ENCODE measurements around the gene UROC1.

Gene UROC1

DNA sequence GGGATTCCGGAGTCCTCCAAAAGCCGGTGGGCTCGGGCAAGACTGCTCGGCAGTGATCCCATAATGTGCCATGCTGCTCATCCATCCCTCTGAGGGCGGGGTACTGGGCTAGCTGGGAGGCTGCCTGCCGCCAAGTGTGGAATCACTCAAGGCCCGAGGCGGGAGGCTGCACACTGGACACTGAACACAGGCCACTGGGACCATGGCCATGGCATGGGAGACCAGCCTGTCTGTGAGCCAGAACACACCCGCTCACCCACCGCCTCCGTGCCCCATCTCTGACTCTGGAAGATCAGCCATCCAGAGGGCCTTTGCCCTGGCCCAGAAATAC, 39.8 kb upstream of the UROC1 start:
- no peak for DNase-seq
- Histone ChIP-seq H3K14ac (ENCODE audit: low read length) (no peak overlapping the region), H3K79me2 (ENCODE audit: control insufficient read depth, insufficient read depth, low read length, poor library complexity) (no peaks in the 10 kb centered on the region)

DNA sequence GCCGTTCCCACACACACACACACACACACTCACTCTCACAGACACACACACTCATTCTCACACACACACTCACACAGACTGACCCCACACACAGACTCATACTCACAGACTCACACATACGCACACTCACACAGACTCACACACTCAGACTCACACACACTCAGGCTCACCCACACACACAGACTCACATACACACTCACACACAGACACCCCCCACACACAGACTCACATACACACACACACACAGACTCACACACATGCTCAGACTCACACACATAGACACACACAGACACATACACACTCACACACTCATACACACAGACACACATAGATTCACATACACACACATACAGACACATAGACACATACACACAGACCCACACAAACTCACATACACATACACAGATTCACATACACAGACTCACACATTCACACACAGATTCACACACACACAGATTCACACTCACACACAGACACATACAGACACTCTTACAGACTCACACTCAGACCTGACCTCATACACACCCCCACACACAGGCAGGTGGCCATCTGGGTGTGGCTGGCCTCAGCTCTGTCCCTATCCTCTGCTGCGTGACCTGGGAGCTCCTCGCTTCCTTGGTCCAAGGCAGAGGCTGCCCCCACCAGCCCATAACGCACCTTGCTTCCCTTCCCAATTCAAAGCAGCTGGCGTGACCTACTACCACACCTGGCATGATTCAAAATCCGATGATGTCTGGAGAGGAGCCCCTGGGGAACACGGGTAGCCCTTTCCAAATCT, 39.3 kb upstream of the UROC1 start:
- Histone ChIP-seq H3K9me3 (ENCODE audit: insufficient read depth, low read depth, low read length) (no peaks in the 10 kb centered on the region), H3K4ac (ENCODE audit: low read depth, low read length) (no peak overlapping the region), H3K14ac (ENCODE audit: low read length) (no peak overlapping the region), H4K12ac (ENCODE audit: low read depth, low read length) (no peak overlapping the region), H2BK120ac (ENCODE audit: insufficient read depth, low read length, poor library complexity) (no peak overlapping the region), H3K79me2 (ENCODE audit: control insufficient read depth, insufficient read depth, low read length, poor library complexity) (no peaks in the 10 kb centered on the region), H3K79me1 (ENCODE audit: low read length) (no peaks in the 10 kb centered on the region), H3K23ac (ENCODE audit: low read length) (no peak overlapping the region), H3K9ac (ENCODE audit: low read length) (no peak overlapping the region), H3K18ac (ENCODE audit: low read length) (no peak overlapping the region), H3K36me3 (ENCODE audit: control insufficient read depth in 1 of 2, insufficient read depth in 2 of 2, low read length in 2 of 2) (no peaks in the 10 kb centered on the region), H4K8ac (ENCODE audit: low read depth, low read length) (no peak overlapping the region), H3K4me3 (ENCODE audit: low read depth, low read length) (no peak overlapping the region), H4K91ac (ENCODE audit: low read depth, low read length) (no peak overlapping the region), H3K27ac (ENCODE audit: low read depth, low read length) (no peak overlapping the region), H2AK5ac (ENCODE audit: low read length) (no peak overlapping the region), H2AFZ (ENCODE audit: insufficient read depth, low read length, poor library complexity) (no peak overlapping the region), H3K4me2 (ENCODE audit: low read length) (no peak overlapping the region), H3K27me3 (ENCODE audit: insufficient read depth, low read length) (no peaks in the 10 kb centered on the region), H2BK12ac (ENCODE audit: low read length) (no peak overlapping the region), H2BK5ac (ENCODE audit: low read depth, low read length, poor library complexity) (no peak overlapping the region), H3K4me1 (ENCODE audit: control insufficient read depth in 1 of 2, insufficient read depth in 2 of 2, low read length in 2 of 2) (no peaks in the 10 kb centered on the region)
- no peak for DNase-seq
- WGBS (ENCODE audit: extremely low coverage, insufficient coverage, insufficient read length), result no CpG with 5 or more reads among the region's 8 CpGs

More for the DNA sequence above, 39.8 kb upstream of the UROC1 start:
- Histone ChIP-seq H4K12ac (ENCODE audit: low read depth, low read length) (no peak overlapping the region), H3K4me2 (ENCODE audit: low read length) (no peak overlapping the region), H3K27ac (ENCODE audit: low read depth, low read length) (no peak overlapping the region), H2BK120ac (ENCODE audit: insufficient read depth, low read length, poor library complexity) (no peak overlapping the region), H2AK5ac (ENCODE audit: low read length) (no peak overlapping the region), H3K18ac (ENCODE audit: low read length) (no peak overlapping the region), H2BK12ac (ENCODE audit: low read length) (no peak overlapping the region), H3K9ac (ENCODE audit: low read length) (no peak overlapping the region), H3K79me1 (ENCODE audit: low read length) (no peaks in the 10 kb centered on the region), H3K9me3 (ENCODE audit: insufficient read depth, low read depth, low read length) (no peaks in the 10 kb centered on the region), H2BK5ac (ENCODE audit: low read depth, low read length, poor library complexity) (no peak overlapping the region), H2AFZ (ENCODE audit: insufficient read depth, low read length, poor library complexity) (no peak overlapping the region), H3K27me3 (ENCODE audit: insufficient read depth, low read length) (no peaks in the 10 kb centered on the region), H3K4me1 (ENCODE audit: control insufficient read depth in 1 of 2, insufficient read depth in 2 of 2, low read length in 2 of 2) (no peaks in the 10 kb centered on the region), H4K8ac (ENCODE audit: low read depth, low read length) (no peak overlapping the region), H3K36me3 (ENCODE audit: control insufficient read depth in 1 of 2, insufficient read depth in 2 of 2, low read length in 2 of 2) (no peaks in the 10 kb centered on the region), H4K91ac (ENCODE audit: low read depth, low read length) (no peak overlapping the region), H3K4me3 (ENCODE audit: low read depth, low read length) (no peak overlapping the region), H3K4ac (ENCODE audit: low read depth, low read length) (no peak overlapping the region), H3K23ac (ENCODE audit: low read length) (no peak overlapping the region)
- WGBS (ENCODE audit: extremely low coverage, insufficient coverage, insufficient read length), result no CpG with 5 or more reads among the region's 11 CpGs

DNA sequence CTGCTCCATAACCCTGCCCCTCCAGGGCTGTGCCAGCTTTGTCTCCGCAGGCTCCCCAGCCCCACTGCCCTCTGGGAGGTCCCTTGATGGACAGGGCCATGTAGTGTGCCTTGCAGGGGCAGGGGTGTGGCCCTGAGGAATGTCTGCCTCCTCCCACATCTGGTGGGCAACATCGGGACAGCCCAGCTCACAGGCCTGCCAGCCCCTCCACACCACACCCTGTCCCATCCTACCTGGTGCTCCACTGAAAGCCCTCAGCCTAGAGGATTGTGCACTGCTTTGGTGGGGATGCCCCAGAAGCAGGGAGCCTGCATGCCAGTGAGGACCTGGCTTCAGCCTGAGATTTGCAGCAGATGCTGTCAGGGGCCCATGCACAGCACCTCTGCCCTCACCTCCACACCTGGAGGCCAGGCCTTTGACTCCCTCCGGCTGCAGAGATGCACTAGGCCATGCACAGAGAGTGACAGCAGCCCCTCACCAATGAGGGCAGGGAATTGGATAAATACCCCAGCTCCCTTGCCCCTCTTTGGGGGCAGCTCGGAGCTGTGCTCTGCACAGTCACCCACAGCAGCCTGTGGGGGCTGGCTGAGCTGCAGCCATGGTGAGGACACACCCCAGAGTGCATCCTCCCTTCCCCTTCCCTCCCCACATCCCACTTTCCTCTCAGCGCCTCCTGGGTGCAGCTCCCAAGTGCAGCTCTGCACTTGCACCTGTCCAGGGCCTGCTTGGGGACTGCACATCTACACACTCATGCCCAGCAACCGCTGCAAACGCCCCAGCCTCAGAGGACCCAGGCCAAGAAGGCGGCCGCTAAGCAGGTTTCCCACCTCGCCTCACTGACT, 38.4 kb upstream of the UROC1 start:
- Histone ChIP-seq H3K36me3 (ENCODE audit: control insufficient read depth in 1 of 2, insufficient read depth in 2 of 2, low read length in 2 of 2) (no peaks in the 10 kb centered on the region), H3K9ac (ENCODE audit: low read length) (no peak overlapping the region)

DNA sequence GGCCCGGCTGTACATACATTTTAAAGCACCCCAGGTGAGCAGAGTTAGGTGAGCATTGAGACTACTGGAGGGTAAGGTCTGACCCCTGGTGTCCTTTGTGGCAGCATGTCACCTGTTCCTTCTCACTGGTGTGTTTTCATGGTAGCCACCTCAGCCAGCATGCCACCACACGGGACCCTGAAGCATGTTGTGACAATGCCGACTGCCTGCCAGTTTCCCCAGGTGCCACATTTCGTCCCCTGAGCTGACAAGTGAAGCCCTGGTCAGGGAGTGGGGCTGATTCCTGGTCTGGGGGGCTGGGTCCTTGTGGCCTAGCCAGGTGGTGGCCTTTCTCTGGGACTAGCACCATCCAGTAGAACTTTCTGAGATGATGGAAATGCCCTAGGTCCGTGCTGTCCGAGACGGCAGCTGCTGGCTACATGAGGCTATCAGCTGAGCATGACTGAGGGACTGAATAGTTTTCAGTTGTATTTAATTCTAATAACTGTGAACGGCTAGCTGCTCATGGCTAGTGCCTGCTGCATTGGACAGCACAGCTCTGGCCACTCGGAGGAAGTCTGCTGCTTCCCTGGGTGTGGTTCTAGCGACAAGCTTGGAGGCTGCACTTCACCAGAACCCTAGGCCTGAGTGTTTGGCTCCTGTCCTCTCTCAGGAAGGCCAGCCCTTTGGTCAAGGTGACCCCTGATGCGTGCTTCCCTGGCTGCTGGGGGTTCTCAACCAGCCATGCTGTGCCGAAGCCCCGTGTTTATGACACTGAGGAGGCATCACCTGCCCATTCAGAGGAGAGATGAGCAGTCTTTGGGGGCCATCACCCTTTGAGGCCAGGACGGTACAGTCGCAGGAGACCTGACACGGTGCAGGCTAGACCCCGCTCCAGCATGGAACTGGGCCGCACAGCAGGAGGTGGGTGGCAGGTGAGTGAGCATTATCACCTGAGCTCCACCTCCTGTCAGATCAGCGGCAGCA, 37.3 kb upstream of the UROC1 start:
- H3K18ac ChIP-seq (ENCODE audit: low read length), result no peak overlapping the region
- no peak overlapping the region for H4K8ac ChIP-seq (ENCODE audit: low read depth, low read length)
- no peaks in the 10 kb centered on the region for H3K79me2 ChIP-seq (ENCODE audit: control insufficient read depth, insufficient read depth, low read length, poor library complexity)
- no peak overlapping the region for H4K91ac ChIP-seq (ENCODE audit: low read depth, low read length)
- no peak overlapping the region for H2BK120ac ChIP-seq (ENCODE audit: insufficient read depth, low read length, poor library complexity)
- H3K27ac ChIP-seq (ENCODE audit: low read depth, low read length), result no peak overlapping the region
- H3K4me3 ChIP-seq (ENCODE audit: low read depth, low read length), result no peak overlapping the region
- H3K36me3 ChIP-seq (ENCODE audit: control insufficient read depth in 1 of 2, insufficient read depth in 2 of 2, low read length in 2 of 2), result no peaks in the 10 kb centered on the region
- H3K14ac ChIP-seq (ENCODE audit: low read length), result no peak overlapping the region
- no peak overlapping the region for H3K4ac ChIP-seq (ENCODE audit: low read depth, low read length)
- H2BK5ac ChIP-seq (ENCODE audit: low read depth, low read length, poor library complexity), result no peak overlapping the region
- no peak overlapping the region for H2AK5ac ChIP-seq (ENCODE audit: low read length)
- DNase-seq, result no peak
- H3K23ac ChIP-seq (ENCODE audit: low read length), result no peak overlapping the region
- WGBS (ENCODE audit: extremely low coverage, insufficient coverage, insufficient read length), result no CpG with 5 or more reads among the region's 19 CpGs
- no peak overlapping the region for H2BK12ac ChIP-seq (ENCODE audit: low read length)
- H4K12ac ChIP-seq (ENCODE audit: low read depth, low read length), result no peak overlapping the region
- H3K79me1 ChIP-seq (ENCODE audit: low read length), result no peaks in the 10 kb centered on the region
- H3K27me3 ChIP-seq (ENCODE audit: insufficient read depth, low read length), result no peaks in the 10 kb centered on the region
- H3K4me2 ChIP-seq (ENCODE audit: low read length), result no peak overlapping the region
- H3K4me1 ChIP-seq (ENCODE audit: control insufficient read depth in 1 of 2, insufficient read depth in 2 of 2, low read length in 2 of 2), result no peaks in the 10 kb centered on the region
- no peaks in the 10 kb centered on the region for H3K9me3 ChIP-seq (ENCODE audit: insufficient read depth, low read depth, low read length)
- no peak overlapping the region for H2AFZ ChIP-seq (ENCODE audit: insufficient read depth, low read length, poor library complexity)
- no peak overlapping the region for H3K9ac ChIP-seq (ENCODE audit: low read length)

More for the DNA sequence above, 38.4 kb upstream of the UROC1 start:
- no peak overlapping the region for H4K91ac ChIP-seq (ENCODE audit: low read depth, low read length)
- no peak overlapping the region for H3K4me3 ChIP-seq (ENCODE audit: low read depth, low read length)
- no peak overlapping the region for H3K18ac ChIP-seq (ENCODE audit: low read length)
- no peak overlapping the region for H2BK12ac ChIP-seq (ENCODE audit: low read length)
- H2BK120ac ChIP-seq (ENCODE audit: insufficient read depth, low read length, poor library complexity), result no peak overlapping the region
- H4K8ac ChIP-seq (ENCODE audit: low read depth, low read length), result no peak overlapping the region
- H3K14ac ChIP-seq (ENCODE audit: low read length), result no peak overlapping the region
- no peak overlapping the region for H3K23ac ChIP-seq (ENCODE audit: low read length)
- no peaks in the 10 kb centered on the region for H3K79me1 ChIP-seq (ENCODE audit: low read length)
- no peak overlapping the region for H2AFZ ChIP-seq (ENCODE audit: insufficient read depth, low read length, poor library complexity)
- H4K12ac ChIP-seq (ENCODE audit: low read depth, low read length), result no peak overlapping the region
- no CpG with 5 or more reads among the region's 10 CpGs for WGBS (ENCODE audit: extremely low coverage, insufficient coverage, insufficient read length)
- no peaks in the 10 kb centered on the region for H3K9me3 ChIP-seq (ENCODE audit: insufficient read depth, low read depth, low read length)
- no peak overlapping the region for H2BK5ac ChIP-seq (ENCODE audit: low read depth, low read length, poor library complexity)
- no peaks in the 10 kb centered on the region for H3K27me3 ChIP-seq (ENCODE audit: insufficient read depth, low read length)
- no peak overlapping the region for H3K4me2 ChIP-seq (ENCODE audit: low read length)
- no peak overlapping the region for H2AK5ac ChIP-seq (ENCODE audit: low read length)
- H3K79me2 ChIP-seq (ENCODE audit: control insufficient read depth, insufficient read depth, low read length, poor library complexity), result no peaks in the 10 kb centered on the region
- no peak overlapping the region for H3K27ac ChIP-seq (ENCODE audit: low read depth, low read length)
- no peaks in the 10 kb centered on the region for H3K4me1 ChIP-seq (ENCODE audit: control insufficient read depth in 1 of 2, insufficient read depth in 2 of 2, low read length in 2 of 2)
- no peak overlapping the region for H3K4ac ChIP-seq (ENCODE audit: low read depth, low read length)
- DNase-seq, result no peak
